Ectodermal cell (in vitro differentiated cells): ENCODE results near the gene XXYLT1.
"Not testable (repeated sequence)": the region's sequence is repeated elsewhere in the genome, so short reads cannot be mapped to it uniquely, and the experiment has no call there.

Experiments used
- H3K27ac ChIP-seq: 2 replicates; pipeline ENCODE4 v1.7.0; 2013; ENCODE audit warnings: mild to moderate bottlenecking, low read depth, low read length; ENCODE audit not compliant: insufficient read depth, poor library complexity, severe bottlenecking
- H3K27me3 ChIP-seq: 2 replicates; pipeline ENCODE4 v1.7.0; 2013; ENCODE audit warnings: mild to moderate bottlenecking, low read length; ENCODE audit not compliant: insufficient read depth, control insufficient read depth, poor library complexity, severe bottlenecking
- H3K36me3 ChIP-seq: one replicate; pipeline ENCODE4 v1.7.0; 2013; ENCODE audit warnings: low read length; ENCODE audit not compliant: control insufficient read depth, insufficient read depth
- H3K4me1 ChIP-seq: one replicate; pipeline ENCODE4 v1.7.0; 2013; ENCODE audit warnings: low read length; ENCODE audit not compliant: control insufficient read depth, insufficient read depth
- H3K4me3 ChIP-seq: 2 replicates; pipeline ENCODE4 v1.7.0; 2013; ENCODE audit warnings: low read depth, low read length, control low read depth; ENCODE audit not compliant: insufficient read depth
- H3K9me3 ChIP-seq: 2 replicates; pipeline ENCODE4 v1.7.0; 2013; ENCODE audit warnings: mild to moderate bottlenecking, low read length, moderate library complexity; ENCODE audit not compliant: control insufficient read depth
- WGBS, 2 experiments: methylation state at CpG; one replicate each; pipeline ENCODE4 v1.1.7; 2013; ENCODE audit warnings: missing lambda C conversion rate in 2 of 2; 5-methylcytosine and 5-hydroxymethylcytosine counted together

The XXYLT1 gene

GRCh38 chr3:195042743-195043606 lies 228.0 kb downstream of the XXYLT1 start:
- peaks cover 18% of the 10 kb centered on the region for H3K4me1 ChIP-seq
- no peak overlapping the region for H3K27ac ChIP-seq
- no peaks in the 10 kb centered on the region for H3K27me3 ChIP-seq
- H3K36me3 ChIP-seq: no peaks in the 10 kb centered on the region
- whole genome bisulfite sequencing, 2 experiments: 74 to 75% methylated on average over 19 of the region's 19 CpGs
- no peak overlapping the region for H3K4me3 ChIP-seq
- no peaks in the 10 kb centered on the region for H3K9me3 ChIP-seq

- 63 to 69% methylated on average over 16 of the region's 16 CpGs for WGBS, 2 experiments
- H3K36me3 ChIP-seq: no peaks in the 10 kb centered on the region
- H3K9me3 ChIP-seq: no peaks in the 10 kb centered on the region
- peaks cover 18% of the 10 kb centered on the region for H3K4me1 ChIP-seq
- H3K27ac ChIP-seq: no peak overlapping the region
- no peaks in the 10 kb centered on the region for H3K27me3 ChIP-seq
- no peak overlapping the region for H3K4me3 ChIP-seq
Measured at GRCh38 chr3:195041871-195042742, 228.9 kb downstream of the XXYLT1 start.

GRCh38 chr3:195040773-195041520 lies 230.0 kb downstream of the XXYLT1 start:
- Histone ChIP-seq H3K9me3 (no peaks in the 10 kb centered on the region), H3K4me3 (no peak overlapping the region), H3K27ac (no peak overlapping the region), H3K27me3 (no peaks in the 10 kb centered on the region), H3K36me3 (no peaks in the 10 kb centered on the region), H3K4me1 (peaks cover 18% of the 10 kb centered on the region)
- 84 to 86% methylated on average over 12 to 13 of the region's 13 CpGs for WGBS, 2 experiments

- H3K27me3 ChIP-seq: no peaks in the 10 kb centered on the region
- WGBS, 2 experiments: 91 to 93% methylated on average over 11 of the region's 11 CpGs
Measured at GRCh38 chr3:195040094-195040493, 230.9 kb downstream of the XXYLT1 start.

GRCh38 chr3:195039180-195039843 lies 231.6 kb downstream of the XXYLT1 start:
- Histone ChIP-seq H3K36me3 (no peaks in the 10 kb centered on the region), H3K27ac (no peak overlapping the region), H3K9me3 (no peaks in the 10 kb centered on the region), H3K4me1 (peaks cover 18% of the 10 kb centered on the region), H3K27me3 (peaks cover 3% of the 10 kb centered on the region), H3K4me3 (no peak overlapping the region)
- WGBS, 2 experiments: 83 to 84% methylated on average over 7 of the region's 7 CpGs

More at GRCh38 chr3:195040094-195040493, 230.9 kb downstream of the XXYLT1 start:
- Histone ChIP-seq H3K4me1 (peaks cover 18% of the 10 kb centered on the region), H3K36me3 (no peaks in the 10 kb centered on the region), H3K9me3 (no peaks in the 10 kb centered on the region), H3K27ac (no peak overlapping the region), H3K4me3 (no peak overlapping the region)

- peaks cover 18% of the 10 kb centered on the region for H3K4me1 ChIP-seq
- no peaks in the 10 kb centered on the region for H3K36me3 ChIP-seq
- H3K27me3 ChIP-seq: peaks cover 4% of the 10 kb centered on the region
- WGBS, 2 experiments: 93 to 98% methylated on average over 5 of the region's 5 CpGs
- H3K4me3 ChIP-seq: no peak overlapping the region
- no peak overlapping the region for H3K27ac ChIP-seq
- no peaks in the 10 kb centered on the region for H3K9me3 ChIP-seq
Measured at GRCh38 chr3:195038161-195038560, 232.8 kb downstream of the XXYLT1 start.

GRCh38 chr3:195037586-195037985 lies 233.4 kb downstream of the XXYLT1 start:
- H3K9me3 ChIP-seq, H3K4me3 ChIP-seq, H3K36me3 ChIP-seq, H3K27ac ChIP-seq, H3K27me3 ChIP-seq: not testable (repeated sequence)
- 90 to 93% methylated on average over 3 of the region's 3 CpGs for WGBS, 2 experiments
- peaks cover 15% of the 10 kb centered on the region for H3K4me1 ChIP-seq

- Histone ChIP-seq H3K27me3 (peaks cover 4% of the 10 kb centered on the region), H3K4me3 (no peak overlapping the region), H3K27ac (no peak overlapping the region), H3K4me1 (peaks cover 9% of the 10 kb centered on the region), H3K9me3 (no peaks in the 10 kb centered on the region), H3K36me3 (no peaks in the 10 kb centered on the region)
- WGBS, 2 experiments: 77 to 78% methylated on average over 5 of the region's 5 CpGs
Measured at GRCh38 chr3:195036974-195037373, 234.0 kb downstream of the XXYLT1 start.

GRCh38 chr3:195036574-195036973 lies 234.4 kb downstream of the XXYLT1 start:
- Histone ChIP-seq H3K27me3 (peaks cover 4% of the 10 kb centered on the region), H3K27ac (no peak overlapping the region), H3K36me3 (no peaks in the 10 kb centered on the region), H3K4me1 (peaks cover 6% of the 10 kb centered on the region), H3K9me3 (no peaks in the 10 kb centered on the region), H3K4me3 (no peak overlapping the region)
- 63 to 69% methylated on average over 6 of the region's 6 CpGs for WGBS, 2 experiments
